NCI-H1436 (cell line): ENCODE measurements around the gene STYXL1.
"Not testable (repeated sequence)": the region's sequence is repeated elsewhere in the genome, so short reads cannot be mapped to it uniquely, and the experiment has no call there.

ENCODE experiments used
- DNase-seq: peaks from one replicate; lab custom pipeline; 2025; lab: John Stamatoyannopoulos, UW

Gene STYXL1

GRCh38 chr7:76065016-76065612, 17.3 kb upstream of the STYXL1 start:
- no peak for DNase-seq

DNA sequence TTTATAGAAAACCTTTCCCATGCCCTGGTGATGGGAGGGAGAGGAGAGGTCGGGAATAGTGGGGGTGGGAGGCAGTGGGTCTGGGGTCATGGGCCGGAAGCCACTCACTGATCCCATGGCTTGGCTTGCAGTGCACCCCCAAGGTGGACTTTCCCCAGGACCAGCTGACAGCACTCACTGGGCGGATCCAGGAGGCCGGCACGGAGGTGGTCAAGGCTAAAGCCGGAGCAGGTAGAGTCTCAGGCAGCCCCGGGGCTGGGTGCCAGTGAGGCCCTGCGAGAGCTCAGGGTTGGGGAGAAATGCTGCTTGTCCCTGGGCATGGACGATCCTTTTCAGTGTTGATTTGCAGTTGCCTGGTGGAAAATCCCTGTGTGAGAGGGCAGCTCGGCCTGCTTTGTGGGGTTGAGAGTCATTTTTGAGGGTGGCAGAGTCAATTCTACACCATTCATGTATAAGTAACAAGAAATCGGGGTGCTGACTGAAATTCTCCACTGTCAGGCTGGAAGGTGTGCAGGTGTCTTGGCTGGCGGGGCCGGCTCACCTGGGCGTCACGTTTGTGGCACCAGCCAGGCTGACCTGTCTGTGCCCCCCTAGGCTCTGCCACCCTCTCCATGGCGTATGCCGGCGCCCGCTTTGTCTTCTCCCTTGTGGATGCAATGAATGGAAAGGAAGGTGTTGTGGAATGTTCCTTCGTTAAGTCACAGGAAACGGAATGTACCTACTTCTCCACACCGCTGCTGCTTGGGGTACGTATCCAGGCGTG, 16.6 kb upstream of the STYXL1 start:
- DNase-seq, result no peak

DNA sequence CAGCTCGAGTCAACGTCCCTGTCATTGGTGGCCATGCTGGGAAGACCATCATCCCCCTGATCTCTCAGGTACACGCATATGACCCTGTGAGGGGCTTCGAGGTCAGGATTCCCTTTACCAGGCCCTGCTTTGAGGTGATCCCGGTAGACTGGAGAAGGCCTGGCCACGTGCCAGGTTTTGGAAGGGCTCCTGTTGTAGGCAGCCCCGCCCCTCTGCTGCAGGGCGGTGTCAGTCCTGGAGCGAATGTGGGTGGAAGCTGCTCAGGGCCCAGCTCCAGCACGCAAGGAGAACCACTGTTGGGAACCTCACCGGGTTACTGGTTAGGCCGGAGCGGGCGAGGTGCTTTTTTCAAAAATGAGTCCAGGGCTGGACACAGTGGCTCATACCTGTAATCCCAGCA, 15.7 kb upstream of the STYXL1 start:
- no peak for DNase-seq

DNA sequence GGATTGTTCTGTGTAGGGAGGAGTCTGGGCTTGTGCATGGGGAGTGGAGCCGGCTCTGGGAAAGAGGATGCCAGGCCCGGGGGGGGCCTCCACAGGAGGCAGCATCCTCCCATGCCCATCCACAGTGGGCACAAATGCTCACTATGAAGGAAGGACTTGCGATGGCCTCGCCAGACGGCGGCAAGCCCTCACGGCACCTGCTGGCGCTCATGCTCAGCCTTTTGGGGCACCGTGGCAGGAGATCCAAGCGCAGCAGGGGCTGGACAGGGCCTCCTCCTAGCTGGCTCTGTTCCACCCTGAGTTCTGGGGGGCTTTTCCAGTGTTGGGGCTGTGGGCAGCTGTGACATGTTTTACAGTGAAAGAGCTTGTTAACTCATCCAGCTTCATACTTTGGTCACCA, 15.3 kb upstream of the STYXL1 start:
- DNase-seq, result no peak

- DNase-seq, result no peak
These were observed 14.5 kb upstream of the STYXL1 start for GRCh38 chr7:76062254-76062653.

DNA sequence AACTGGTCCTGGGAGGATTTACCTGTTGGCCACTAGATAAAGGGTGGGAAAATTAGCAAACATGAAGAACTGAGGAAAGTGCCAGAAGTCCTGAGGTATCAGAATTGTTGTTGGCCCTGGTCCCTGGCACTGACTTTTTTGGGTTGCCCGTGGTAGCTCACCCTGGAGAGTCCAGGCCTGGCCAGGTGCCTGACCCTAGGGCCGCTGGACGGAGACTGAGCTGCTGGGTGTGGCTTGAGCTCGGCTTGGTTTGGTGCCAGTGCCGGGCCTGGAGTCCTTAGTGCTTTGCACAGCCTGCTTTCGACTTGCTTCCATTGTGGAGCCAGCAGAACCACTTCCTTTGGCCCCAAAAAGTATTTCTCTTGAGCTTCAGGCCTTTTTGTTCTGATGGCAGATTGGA, 13.0 kb upstream of the STYXL1 start:
- no peak for DNase-seq

- DNase-seq, result not testable (repeated sequence)
These were observed 10.9 kb upstream of the STYXL1 start for GRCh38 chr7:76058745-76059144.

DNA sequence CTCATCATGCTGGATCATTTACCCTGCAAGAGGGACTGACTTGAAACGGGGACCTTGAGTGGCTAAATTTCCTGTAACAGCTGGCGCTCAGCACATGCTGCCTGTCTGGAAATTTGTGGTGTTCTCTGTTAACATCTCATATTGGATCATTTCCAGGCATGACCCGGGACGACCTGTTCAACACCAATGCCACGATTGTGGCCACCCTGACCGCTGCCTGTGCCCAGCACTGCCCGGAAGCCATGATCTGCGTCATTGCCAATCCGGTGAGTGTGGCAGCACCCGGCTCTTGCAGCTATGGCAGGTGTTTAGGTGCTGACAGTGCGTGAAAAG, 10.0 kb upstream of the STYXL1 start:
- DNase-seq, result no peak

- no peak for DNase-seq
These were observed 9.5 kb upstream of the STYXL1 start for GRCh38 chr7:76057103-76057812.

DNA sequence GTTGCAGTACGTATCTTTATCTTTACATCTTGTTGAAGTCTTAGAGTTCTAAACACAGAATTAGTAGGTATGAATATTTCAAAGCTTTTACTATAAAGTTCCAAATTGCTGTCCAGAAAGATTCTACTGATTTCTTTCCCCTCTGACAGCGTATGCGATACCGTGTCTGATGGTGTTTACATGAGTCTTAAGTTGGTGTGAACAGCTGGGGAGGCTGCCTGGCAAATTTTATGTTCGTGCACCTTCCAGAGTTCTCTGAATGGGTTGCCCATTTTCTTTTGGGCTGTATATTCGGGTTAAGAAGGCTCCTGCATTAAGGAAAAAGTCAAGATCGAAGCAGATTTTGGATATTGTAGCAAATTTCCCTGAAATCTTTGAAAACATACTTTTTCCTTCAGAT, 8.4 kb upstream of the STYXL1 start:
- DNase-seq, result no peak

- DNase-seq, result no peak
These were observed 6.6 kb upstream of the STYXL1 start for GRCh38 chr7:76054123-76055120.

DNA sequence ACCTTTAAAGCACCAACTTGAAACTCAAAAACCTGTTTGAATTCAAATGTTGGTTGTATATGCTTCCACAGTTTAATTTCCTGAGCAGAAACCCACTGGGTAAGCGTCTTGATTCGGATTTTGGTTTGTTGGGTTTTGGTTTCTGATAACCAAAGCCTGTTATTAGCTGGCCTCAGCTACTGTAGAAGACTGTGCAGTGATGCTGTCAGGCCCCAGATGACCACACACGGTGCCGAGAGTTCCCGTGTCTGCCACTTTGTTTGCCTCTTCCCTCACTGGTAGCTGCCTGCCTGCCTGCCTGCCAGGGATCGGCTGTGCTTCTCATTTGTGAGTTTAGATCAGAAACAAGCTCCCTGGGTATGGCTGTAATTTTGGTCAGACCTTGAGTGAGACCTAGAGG, 5.7 kb upstream of the STYXL1 start:
- DNase-seq, result no peak

- DNase-seq, result not testable (repeated sequence)
These were observed 4.9 kb upstream of the STYXL1 start for GRCh38 chr7:76052681-76053080.

GRCh38 chr7:76051840-76052239, 4.0 kb upstream of the STYXL1 start:
- DNase-seq, result no peak

DNA sequence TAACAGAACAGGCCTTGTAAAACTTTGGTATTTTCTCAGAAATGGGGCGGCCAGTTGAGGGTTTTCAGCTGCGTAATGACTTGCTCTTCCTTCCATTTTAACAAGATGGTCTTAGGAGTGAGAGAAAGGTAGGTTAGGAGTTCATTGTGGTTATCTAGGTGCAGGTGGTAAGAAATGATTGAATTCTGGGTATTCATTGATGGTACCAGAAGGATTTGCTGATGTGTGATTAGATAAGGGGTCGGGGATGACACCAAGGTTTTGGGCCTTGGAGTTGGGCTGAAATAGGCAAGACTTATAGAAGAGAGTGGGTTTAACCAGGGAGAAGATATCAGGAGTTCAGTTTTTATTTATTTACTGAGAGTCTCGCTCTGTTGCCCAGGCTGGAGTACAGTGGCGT, 2.7 kb upstream of the STYXL1 start:
- no peak for DNase-seq

DNA sequence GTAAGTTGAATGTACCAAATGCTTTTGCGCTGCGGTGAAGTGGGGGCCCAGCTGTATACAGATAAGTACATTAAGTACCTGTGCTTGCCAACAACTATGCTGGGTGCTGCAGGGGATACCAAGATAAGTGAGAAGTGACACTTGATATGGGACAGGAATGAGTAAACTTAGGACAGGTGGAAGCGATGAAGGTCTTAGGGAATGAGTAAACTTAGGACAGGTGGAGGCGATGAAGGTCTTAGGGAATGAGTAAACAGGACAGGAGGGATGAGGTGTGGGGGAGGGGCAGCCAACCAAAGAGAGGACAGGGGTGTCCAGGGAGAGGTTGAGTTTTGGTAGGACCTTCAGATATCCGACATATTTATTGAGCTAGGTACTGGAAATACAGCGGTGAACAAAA, 1.5 kb upstream of the STYXL1 start:
- no peak for DNase-seq

DNA sequence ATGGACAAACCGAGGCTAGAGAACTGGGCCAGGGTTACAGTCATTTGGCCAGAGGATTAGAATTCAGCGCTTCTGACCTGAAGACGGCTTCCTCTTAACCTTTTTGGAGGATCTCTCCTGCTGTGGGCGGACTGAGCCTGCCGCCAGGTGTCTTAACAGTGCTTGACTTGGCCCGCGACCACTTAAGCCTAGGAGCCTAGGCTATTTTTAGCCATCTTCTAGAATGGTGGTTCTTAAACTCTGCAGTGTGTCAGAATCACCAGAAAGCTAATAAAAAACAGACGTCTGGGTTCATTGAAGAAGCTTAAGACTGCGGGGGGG, 828 bp upstream of the STYXL1 start:
- peak; percentile 24 for DNase-seq

- DNase-seq, result no peak
These were observed 442 bp downstream of the STYXL1 start for GRCh38 chr7:76047305-76047810.

DNA sequence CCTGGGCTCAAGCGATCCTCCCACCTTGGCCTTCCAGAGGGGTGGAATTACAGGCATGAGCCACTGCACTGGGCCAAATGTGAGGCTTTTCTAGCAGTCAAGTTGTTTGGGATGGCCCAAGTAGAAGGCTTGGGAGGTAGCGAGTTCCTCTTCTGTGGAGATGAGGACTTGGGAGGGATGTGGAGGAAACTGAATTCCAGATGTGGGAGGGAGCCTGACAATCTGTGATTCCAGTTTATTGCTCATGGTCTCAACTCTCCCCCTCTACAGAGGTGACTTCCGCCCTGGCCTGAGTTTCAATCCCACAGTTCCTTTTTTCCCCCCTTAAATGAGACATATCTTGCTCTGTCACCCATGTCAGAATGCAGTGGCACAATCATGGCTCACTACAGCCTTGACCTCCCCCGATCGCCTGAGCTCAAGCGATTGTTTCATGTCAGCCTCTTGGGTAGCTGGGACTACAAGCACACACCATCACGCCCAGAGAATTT, 3.4 kb downstream of the STYXL1 start:
- DNase-seq, result no peak

DNA sequence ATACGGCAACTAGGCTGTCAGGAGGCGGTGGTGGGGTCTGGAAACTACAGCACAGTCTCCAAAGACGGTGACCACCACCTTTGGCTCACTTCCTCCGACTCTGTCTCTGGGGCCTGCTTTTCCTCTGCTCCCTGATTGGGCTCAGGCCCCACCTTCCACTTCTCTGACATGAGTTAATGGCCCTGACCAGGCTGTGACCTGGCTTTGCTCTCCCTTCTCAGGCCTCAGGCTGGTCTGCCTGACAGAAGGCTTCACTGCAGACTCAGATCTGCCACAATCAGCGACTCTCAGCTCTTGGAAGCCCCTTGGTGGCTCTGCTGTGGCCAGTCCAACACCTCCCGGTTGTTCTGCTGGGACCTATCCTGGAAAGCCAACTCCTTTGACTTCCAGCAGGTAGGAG, 7.7 kb downstream of the STYXL1 start:
- DNase-seq, result no peak

GRCh38 chr7:76037310-76037709, 10.5 kb downstream of the STYXL1 start:
- DNase-seq, result no peak

DNA sequence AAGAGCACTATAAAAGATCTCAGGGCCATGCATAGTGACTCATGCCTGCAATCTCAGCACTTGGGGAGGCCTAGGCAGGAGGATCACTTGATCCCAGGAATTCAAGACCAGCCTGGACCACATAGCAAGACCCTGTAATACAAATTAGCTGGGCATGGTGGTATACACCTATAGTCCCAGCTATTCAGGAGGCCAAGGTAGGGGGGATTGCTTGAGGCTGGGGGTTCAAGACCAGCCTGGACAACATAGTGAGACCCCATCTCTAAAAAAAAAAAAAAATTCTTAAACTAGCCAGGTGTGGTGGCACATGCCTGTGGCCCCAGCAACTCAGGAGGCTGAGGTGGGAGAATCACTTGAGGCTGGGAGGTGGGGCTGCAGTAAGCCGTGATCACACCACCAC, 15.8 kb downstream of the STYXL1 start:
- DNase-seq, result no peak
